ENCODE measurements around the gene VANGL1.

The VANGL1 gene

GRCh38 chr1:115668579-115668978 is 26.8 kb downstream of the VANGL1 start:
- DNase-seq (ENCODE audit: low read depth in 2 of 2), result no peak

- DNase-seq (ENCODE audit: low read depth in 2 of 2), result no peak
Measured at GRCh38 chr1:115669002-115669673, 27.4 kb downstream of the VANGL1 start.

- no peak for DNase-seq (ENCODE audit: low read depth in 2 of 2)
Measured at GRCh38 chr1:115669886-115670285, 28.1 kb downstream of the VANGL1 start.

- no peak for DNase-seq (ENCODE audit: low read depth in 2 of 2)
Measured at GRCh38 chr1:115670476-115671175, 28.9 kb downstream of the VANGL1 start.

- DNase-seq (ENCODE audit: low read depth in 2 of 2), result no peak
Measured at GRCh38 chr1:115671176-115671934, 29.6 kb downstream of the VANGL1 start.

GRCh38 chr1:115672224-115673009 is 30.6 kb downstream of the VANGL1 start:
- DNase-seq (ENCODE audit: low read depth in 2 of 2), result no peak

- DNase-seq (ENCODE audit: low read depth in 2 of 2), result no peak
Measured at GRCh38 chr1:115676498-115677181, 34.9 kb downstream of the VANGL1 start.

- no peak for DNase-seq (ENCODE audit: low read depth in 2 of 2)
Measured at GRCh38 chr1:115677182-115677555, 35.4 kb downstream of the VANGL1 start.

GRCh38 chr1:115677565-115677964 is 35.8 kb downstream of the VANGL1 start:
- no peak for DNase-seq (ENCODE audit: low read depth in 2 of 2)

- no peak for DNase-seq (ENCODE audit: low read depth in 2 of 2)
Measured at GRCh38 chr1:115678141-115678540, 36.4 kb downstream of the VANGL1 start.

GRCh38 chr1:115679141-115679611 is 37.4 kb downstream of the VANGL1 start:
- DNase-seq (ENCODE audit: low read depth in 2 of 2), result no peak

- DNase-seq (ENCODE audit: low read depth in 2 of 2), result no peak
Measured at GRCh38 chr1:115680730-115681111, 39.0 kb downstream of the VANGL1 start.

GRCh38 chr1:115682792-115683191 is 41.0 kb downstream of the VANGL1 start:
- no peak for DNase-seq (ENCODE audit: low read depth in 2 of 2)

GRCh38 chr1:115685029-115685705 is 43.4 kb downstream of the VANGL1 start:
- no peak for DNase-seq (ENCODE audit: low read depth in 2 of 2)

- no peak for DNase-seq (ENCODE audit: low read depth in 2 of 2)
Measured at GRCh38 chr1:115687744-115688143, 46.0 kb downstream of the VANGL1 start.

- no peak for DNase-seq (ENCODE audit: low read depth in 2 of 2)
Measured at GRCh38 chr1:115690972-115691371, 49.2 kb downstream of the VANGL1 start.

GRCh38 chr1:115692224-115692623 is 50.5 kb downstream of the VANGL1 start:
- DNase-seq (ENCODE audit: low read depth in 2 of 2), result no peak

GRCh38 chr1:115694805-115695204 is 53.0 kb downstream of the VANGL1 start:
- DNase-seq (ENCODE audit: low read depth in 2 of 2), result no peak

GRCh38 chr1:115697619-115698018 is 55.8 kb downstream of the VANGL1 start:
- no peak for DNase-seq (ENCODE audit: low read depth in 2 of 2)

- no peak for DNase-seq (ENCODE audit: low read depth in 2 of 2)
Measured at GRCh38 chr1:115701090-115701489, 59.3 kb downstream of the VANGL1 start.

- DNase-seq (ENCODE audit: low read depth in 2 of 2), result no peak
Measured at GRCh38 chr1:115702959-115703358, 61.2 kb downstream of the VANGL1 start.
